Nephron (organoid): ENCODE measurements around the gene IL17C.

ENCODE experiments used
- H3K27ac Mint-ChIP-seq, 3 experiments: 2 replicates each; pipeline ENCODE4 v1.8.0; 2020; ENCODE audit warnings: mixed read lengths in 3 of 3, mild to moderate bottlenecking in 2 of 3, moderate library complexity in 1 of 3
- H3K27me3 Mint-ChIP-seq: 2 replicates; pipeline ENCODE4 v1.8.0; 2021; ENCODE audit warnings: low read depth, mild to moderate bottlenecking, moderate library complexity, mixed read lengths
- H3K36me3 Mint-ChIP-seq: 2 replicates; pipeline ENCODE4 v1.8.0; 2020; ENCODE audit warnings: low read depth, mixed read lengths
- H3K4me1 Mint-ChIP-seq: 2 replicates; pipeline ENCODE4 v1.8.0; 2020; ENCODE audit warnings: mixed read lengths
- H3K4me3 Mint-ChIP-seq, 3 experiments: 2 replicates each; pipeline ENCODE4 v1.8.0; 2020; ENCODE audit warnings: mild to moderate bottlenecking in 3 of 3, mixed read lengths in 3 of 3, moderate library complexity in 2 of 3
- H3K9me3 Mint-ChIP-seq: 2 replicates; pipeline ENCODE4 v1.8.0; 2020; ENCODE audit warnings: mixed read lengths
- TF ChIP-seq, protein P1 (sequence below), 3 experiments: fragments of 200-600 bp; sonication (generic); IDR thresholded peaks; one replicate each; pipeline ENCODE4 v1.5.0; 2021; ENCODE audit warnings: antibody characterized with exemption in 3 of 3; ENCODE audit not compliant: unreplicated experiment in 3 of 3

The IL17C gene

DNA sequence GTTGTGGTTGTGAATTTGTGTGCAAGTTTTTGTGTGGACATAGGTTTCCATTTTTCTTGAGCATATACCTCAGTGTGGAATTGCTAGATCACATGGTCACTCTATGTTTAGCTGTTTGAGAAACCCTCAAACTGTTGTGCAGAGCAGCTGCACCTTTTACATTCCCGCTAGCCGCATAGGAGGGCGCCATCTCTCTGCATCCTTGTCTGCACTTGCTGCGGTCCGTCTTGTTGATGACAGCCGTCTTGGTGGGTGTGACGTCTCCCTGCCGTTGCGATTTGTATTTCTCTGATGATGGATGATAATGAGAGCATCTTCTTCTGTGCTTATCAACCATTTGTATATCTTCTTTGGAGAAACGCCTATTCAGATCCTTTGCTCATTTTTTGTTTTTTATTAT is 25.1 kb upstream of the IL17C start:
- no peaks in the 10 kb centered on the region for H3K9me3 Mint-ChIP-seq
- peaks cover 34% of the 10 kb centered on the region for H3K4me1 Mint-ChIP-seq
- H3K4me3 Mint-ChIP-seq, result no peak overlapping the region
- H3K27me3 Mint-ChIP-seq, result no peaks in the 10 kb centered on the region
- peak overlapping the region in 1 of 3 experiments; percentile 57 for H3K27ac Mint-ChIP-seq
- H3K36me3 Mint-ChIP-seq, result peaks cover 43% of the 10 kb centered on the region
- TF ChIP-seq, protein P1, sequence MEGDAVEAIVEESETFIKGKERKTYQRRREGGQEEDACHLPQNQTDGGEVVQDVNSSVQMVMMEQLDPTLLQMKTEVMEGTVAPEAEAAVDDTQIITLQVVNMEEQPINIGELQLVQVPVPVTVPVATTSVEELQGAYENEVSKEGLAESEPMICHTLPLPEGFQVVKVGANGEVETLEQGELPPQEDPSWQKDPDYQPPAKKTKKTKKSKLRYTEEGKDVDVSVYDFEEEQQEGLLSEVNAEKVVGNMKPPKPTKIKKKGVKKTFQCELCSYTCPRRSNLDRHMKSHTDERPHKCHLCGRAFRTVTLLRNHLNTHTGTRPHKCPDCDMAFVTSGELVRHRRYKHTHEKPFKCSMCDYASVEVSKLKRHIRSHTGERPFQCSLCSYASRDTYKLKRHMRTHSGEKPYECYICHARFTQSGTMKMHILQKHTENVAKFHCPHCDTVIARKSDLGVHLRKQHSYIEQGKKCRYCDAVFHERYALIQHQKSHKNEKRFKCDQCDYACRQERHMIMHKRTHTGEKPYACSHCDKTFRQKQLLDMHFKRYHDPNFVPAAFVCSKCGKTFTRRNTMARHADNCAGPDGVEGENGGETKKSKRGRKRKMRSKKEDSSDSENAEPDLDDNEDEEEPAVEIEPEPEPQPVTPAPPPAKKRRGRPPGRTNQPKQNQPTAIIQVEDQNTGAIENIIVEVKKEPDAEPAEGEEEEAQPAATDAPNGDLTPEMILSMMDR (IDR thresholded peaks at IDR 0.05; ENCODE audit: unreplicated experiment in 3 of 3), result no peak

DNA sequence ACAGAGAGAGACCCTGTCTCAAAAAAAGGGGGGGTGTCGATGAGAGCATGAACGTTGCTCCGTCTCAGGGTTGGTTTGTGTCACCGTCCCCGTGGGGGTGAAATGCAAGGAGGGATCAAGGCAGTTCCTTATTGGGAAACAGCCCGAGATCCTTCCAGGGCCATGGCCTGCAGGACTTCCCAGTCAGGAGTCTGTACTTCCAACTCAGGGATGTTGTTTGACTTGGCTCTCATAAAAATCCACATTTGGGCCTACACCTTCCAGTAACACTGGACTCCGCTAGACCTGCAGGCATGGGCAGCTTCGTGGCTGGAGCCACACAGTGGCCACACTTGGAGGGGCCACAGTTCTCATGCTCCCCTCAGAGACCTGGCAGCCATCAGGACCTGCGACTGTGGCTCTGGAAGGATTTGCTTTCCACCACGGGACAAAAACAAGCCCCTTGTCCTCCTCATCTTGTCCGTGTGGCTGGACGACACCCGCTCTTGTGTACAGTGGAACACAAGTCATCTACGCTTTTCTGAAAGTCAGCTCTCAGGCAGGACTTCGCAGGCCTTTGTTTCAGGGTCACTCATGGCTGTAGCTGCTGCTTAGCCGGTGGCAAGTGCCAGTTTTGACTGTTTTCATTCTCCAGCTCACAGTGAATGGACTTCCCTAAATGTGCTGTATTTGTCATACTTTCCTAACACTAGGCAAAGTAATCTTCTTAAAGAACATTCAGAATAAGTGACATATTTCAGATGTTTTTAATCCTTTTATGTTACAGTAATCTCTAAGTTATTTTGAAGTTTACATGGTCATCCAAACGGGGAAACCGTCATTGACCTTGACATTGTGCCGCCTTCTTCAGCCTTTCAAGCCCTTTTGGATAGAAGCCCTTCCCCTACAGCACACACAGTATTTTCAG is 24.2 kb upstream of the IL17C start:
- H3K4me1 Mint-ChIP-seq, result peaks cover 34% of the 10 kb centered on the region
- TF ChIP-seq, protein P1 (IDR thresholded peaks at IDR 0.05; ENCODE audit: unreplicated experiment in 3 of 3), result no peak
- peak overlapping the region in 1 of 3 experiments; percentile 31 for H3K27ac Mint-ChIP-seq
- H3K36me3 Mint-ChIP-seq, result peaks cover 43% of the 10 kb centered on the region
- no peak overlapping the region for H3K4me3 Mint-ChIP-seq
- no peaks in the 10 kb centered on the region for H3K9me3 Mint-ChIP-seq
- H3K27me3 Mint-ChIP-seq, result no peaks in the 10 kb centered on the region

DNA sequence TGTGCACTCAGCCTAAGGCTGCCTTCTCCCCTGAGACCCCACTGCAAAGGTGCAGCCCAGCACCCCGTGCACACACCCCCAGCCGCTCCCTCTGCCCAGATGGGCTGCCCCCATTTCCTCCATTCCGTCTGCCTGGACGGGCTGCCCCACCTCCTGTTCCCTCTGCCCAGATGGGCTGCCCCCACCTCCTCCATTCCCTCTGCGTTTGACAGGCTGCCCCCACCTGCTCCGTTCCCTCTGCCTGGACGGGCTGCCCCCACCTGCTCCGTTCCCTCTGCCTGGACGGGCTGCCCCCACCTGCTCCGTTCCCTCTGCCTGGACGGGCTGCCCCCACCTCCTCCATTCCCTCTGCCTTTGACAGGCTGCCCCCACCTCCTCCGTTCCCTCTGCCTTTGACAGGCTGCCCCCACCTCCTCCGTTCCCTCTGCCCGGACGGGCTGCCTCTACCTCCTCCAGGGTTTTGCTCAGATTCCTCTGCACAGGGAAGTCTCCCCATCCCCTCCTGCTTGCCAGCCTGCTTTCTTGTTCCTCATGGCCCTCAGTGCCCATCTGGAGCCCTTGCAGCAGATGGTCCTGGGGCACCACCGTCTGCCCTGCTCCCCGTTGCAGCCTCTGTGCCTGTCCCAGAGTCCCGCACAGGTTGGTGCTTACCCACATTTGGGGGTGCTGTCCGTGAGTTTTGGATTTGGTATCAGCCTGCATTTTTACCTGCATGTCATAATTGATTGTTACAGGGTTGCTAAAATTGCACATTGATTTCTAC is 23.4 kb upstream of the IL17C start:
- TF ChIP-seq, protein P1 (IDR thresholded peaks at IDR 0.05; ENCODE audit: unreplicated experiment in 3 of 3), result no peak
- H3K36me3 Mint-ChIP-seq, result peaks cover 40% of the 10 kb centered on the region
- H3K4me1 Mint-ChIP-seq, result peaks cover 34% of the 10 kb centered on the region
- no peaks in the 10 kb centered on the region for H3K27me3 Mint-ChIP-seq
- H3K27ac Mint-ChIP-seq, result peak overlapping the region in 1 of 3 experiments; percentile 31
- no peaks in the 10 kb centered on the region for H3K9me3 Mint-ChIP-seq
- H3K4me3 Mint-ChIP-seq, result no peak overlapping the region

DNA sequence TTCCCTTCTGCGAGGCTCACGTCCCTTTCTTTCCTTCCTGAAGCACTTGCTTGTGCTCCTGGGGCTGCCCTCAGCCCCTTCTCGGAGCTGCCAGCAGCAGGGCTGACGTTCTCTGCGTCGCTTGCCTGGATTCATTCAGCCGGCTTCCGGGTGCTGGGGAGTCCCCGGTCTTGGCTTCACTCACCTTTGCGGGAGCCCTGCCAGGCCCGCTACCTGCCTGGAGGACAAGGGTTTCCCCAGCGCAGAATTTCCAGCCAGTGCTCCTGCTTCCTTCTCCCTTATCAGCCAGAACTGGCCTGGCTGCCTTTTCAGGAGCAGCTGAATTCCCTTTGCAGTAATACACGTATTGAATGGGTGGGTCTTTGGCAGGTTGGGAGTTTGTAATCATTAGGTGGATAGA is 22.1 kb upstream of the IL17C start:
- Mint-ChIP-seq H3K27me3 (no peaks in the 10 kb centered on the region), H3K4me1 (peaks cover 28% of the 10 kb centered on the region), H3K36me3 (peaks cover 31% of the 10 kb centered on the region), H3K4me3 (no peak overlapping the region), H3K27ac (no peak overlapping the region), H3K9me3 (no peaks in the 10 kb centered on the region)
- TF ChIP-seq, protein P1 (IDR thresholded peaks at IDR 0.05; ENCODE audit: unreplicated experiment in 3 of 3), result no peak

DNA sequence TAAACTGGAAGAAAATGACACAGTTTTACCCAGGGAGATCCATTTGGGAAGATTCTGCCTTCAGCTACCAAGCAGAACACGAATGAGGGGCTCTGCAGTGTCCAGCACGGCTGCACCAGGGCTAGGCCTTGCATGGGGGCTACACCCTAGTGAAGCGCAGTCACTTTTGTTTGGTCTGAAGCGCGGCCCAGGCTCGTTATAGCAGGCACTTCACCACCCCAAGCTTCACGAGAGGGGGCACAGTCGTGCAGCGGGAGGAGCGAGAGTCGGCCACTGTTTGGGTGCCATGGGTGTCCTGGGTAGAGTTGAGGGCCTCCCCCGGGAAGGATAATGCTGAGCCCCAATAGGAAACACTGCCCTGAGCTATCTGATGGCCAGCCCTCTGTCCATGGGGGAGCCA is 21.6 kb upstream of the IL17C start:
- H3K27ac Mint-ChIP-seq, result no peak overlapping the region
- H3K4me3 Mint-ChIP-seq, result no peak overlapping the region
- H3K27me3 Mint-ChIP-seq, result no peaks in the 10 kb centered on the region
- H3K4me1 Mint-ChIP-seq, result peaks cover 28% of the 10 kb centered on the region
- peaks cover 32% of the 10 kb centered on the region for H3K36me3 Mint-ChIP-seq
- H3K9me3 Mint-ChIP-seq, result no peaks in the 10 kb centered on the region
- TF ChIP-seq, protein P1 (IDR thresholded peaks at IDR 0.05; ENCODE audit: unreplicated experiment in 3 of 3), result no peak
